A673 (cell line): ENCODE measurements around the gene TMEM30A. TPM values are rescaled to one million over a fixed set of nuclear protein-coding genes. Genes with fewer than 3 reads are reported as not detected.

Source experiments
- BruUV-seq: library from RNA; stranded (reverse); fragments of 400-500 nt; replicated peaks from 2 replicates; lab custom pipeline; 2021; lab: Mats Ljungman, UMichigan
- CTCF ChIA-PET: fragments of 300-600 bp; sonication (Branson Sonifier 250); formaldehyde crosslinking; loops from one replicate; lab custom pipeline; 2022; ENCODE audit warnings: antibody characterized with exemption; lab: Charles Lee
- POLR2A ChIA-PET: fragments of 300-600 bp; sonication (Branson Sonifier 250); formaldehyde crosslinking; loops from one replicate; lab custom pipeline; 2022; ENCODE audit warnings: antibody characterized with exemption; ENCODE audit not compliant: low non-redundant PET; lab: Charles Lee
- DNase-seq: peaks from one replicate; pipeline ENCODE4 v3.0.0-alpha.2; 2015; ENCODE audit warnings: low spot score
- H3K27ac ChIP-seq: fragments of 200-600 bp; sonication (generic); 2 replicates; pipeline ENCODE4 v1.5.1; 2016; ENCODE audit warnings: mixed run types, low read depth, mild to moderate bottlenecking, mixed read lengths, antibody characterized with exemption, low read length; ENCODE audit not compliant: poor library complexity, severe bottlenecking
- H3K27me3 ChIP-seq: fragments of 200-600 bp; sonication (generic); replicated peaks from 2 replicates; pipeline ENCODE4 v1.6.1; 2017; ENCODE audit warnings: mixed run types, low read depth, mild to moderate bottlenecking, mixed read lengths, antibody characterized with exemption, low read length; ENCODE audit not compliant: insufficient read depth, poor library complexity
- H3K36me3 ChIP-seq: fragments of 200-600 bp; sonication (generic); 2 replicates; pipeline ENCODE4 v1.6.1; 2016; ENCODE audit warnings: mixed run types, mild to moderate bottlenecking, mixed read lengths, antibody characterized with exemption, low read length; ENCODE audit not compliant: insufficient read depth, poor library complexity, severe bottlenecking
- H3K4me1 ChIP-seq: fragments of 200-600 bp; sonication (generic); 2 replicates; pipeline ENCODE4 v1.6.1; 2017; ENCODE audit warnings: mixed run types, mild to moderate bottlenecking, mixed read lengths, antibody characterized with exemption, low read length; ENCODE audit not compliant: insufficient read depth, poor library complexity, severe bottlenecking
- H3K4me3 ChIP-seq: fragments of 200-600 bp; sonication (generic); 2 replicates; pipeline ENCODE4 v1.5.1; 2016; ENCODE audit warnings: low read depth, mixed run types, mild to moderate bottlenecking, mixed read lengths, low read length; ENCODE audit not compliant: poor library complexity, severe bottlenecking
- H3K9me3 ChIP-seq: fragments of 200-600 bp; sonication (generic); 2 replicates; pipeline ENCODE4 v1.6.1; 2016; ENCODE audit warnings: mixed run types, low read depth, mild to moderate bottlenecking, mixed read lengths, antibody characterized with exemption, low read length; ENCODE audit not compliant: poor library complexity, severe bottlenecking
- CTCF ChIP-seq: fragments of 300-800, 200-600 bp; sonication (generic); conservative IDR thresholded peaks from 2 replicates; pipeline ENCODE4 v1.5.1; 2017; ENCODE audit warnings: low read depth, mild to moderate bottlenecking, antibody characterized with exemption, low read length, moderate library complexity, mixed read lengths
- EZH2 ChIP-seq: fragments of 200-600 bp; sonication (generic); IDR thresholded peaks from 2 replicates; pipeline ENCODE4 v1.6.1; 2017; ENCODE audit warnings: borderline replicate concordance, low read depth, mild to moderate bottlenecking, mixed read lengths, antibody characterized with exemption, low read length; ENCODE audit not compliant: poor library complexity, severe bottlenecking
- intact Hi-C: fragments of 100-400 bp; cut with micrococcal nuclease; formaldehyde crosslinking; loops from one replicate; pipeline ENCODE4 v1.10.0; 2022; ENCODE audit not compliant: unreplicated experiment
- total RNA-seq: library from RNA; stranded (reverse); gene quantifications from 2 replicates; pipeline ENCODE4 v1.2.3, GENCODE V29; 2021

TMEM30A gene
- total RNA-seq, 1 experiment from 2014 or later = 63.9 TPM

DNA sequence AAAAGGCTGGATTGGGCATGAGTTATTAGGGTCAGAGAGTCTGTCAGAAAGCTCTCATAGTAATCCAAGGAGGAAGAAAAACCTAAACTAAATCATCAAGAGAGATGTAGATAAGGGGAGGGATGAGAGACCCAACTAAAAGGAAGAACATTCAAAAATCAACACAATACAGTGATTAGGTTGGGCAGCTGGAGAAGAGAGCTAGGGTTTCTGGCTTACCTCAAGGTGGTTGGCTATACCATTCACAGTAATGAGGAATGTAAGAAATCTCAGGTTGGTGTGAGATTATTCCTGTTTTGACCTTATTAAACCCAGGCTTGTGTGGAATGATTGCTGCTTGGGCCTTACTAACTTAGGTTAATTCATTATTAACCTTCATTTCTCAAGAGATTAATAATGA, 34.8 kb downstream of the TMEM30A start:
- no peaks in the 10 kb centered on the region for H3K27me3 ChIP-seq
- no peak for DNase-seq
- CTCF ChIA-PET = interaction anchor here (1.2 kb wide), 1 partner anchor 41 kb away, joined by 3 read pairs; no protein-coding TSS in a partner anchor
- intact Hi-C loops = no loop called here
- no peak overlapping the region for H3K4me3 ChIP-seq
- H3K9me3 ChIP-seq = no peaks in the 10 kb centered on the region
- TF ChIP-seq CTCF (no peak), EZH2 (no peak)
- POLR2A ChIA-PET = no interaction called here
- no TSS peak for BruUV-seq
- H3K4me1 ChIP-seq = no peaks in the 10 kb centered on the region
- H3K27ac ChIP-seq = no peak overlapping the region
- no peaks in the 10 kb centered on the region for H3K36me3 ChIP-seq

- no peak overlapping the region for H3K4me3 ChIP-seq
- intact Hi-C loops = no loop called here
- TF ChIP-seq CTCF (no peak), EZH2 (no peak)
- ChIA-PET CTCF (no interaction called here), POLR2A (no interaction called here)
- no TSS peak for BruUV-seq
- no peaks in the 10 kb centered on the region for H3K4me1 ChIP-seq
- H3K27me3 ChIP-seq = no peaks in the 10 kb centered on the region
- H3K27ac ChIP-seq = no peak overlapping the region
- H3K9me3 ChIP-seq = no peaks in the 10 kb centered on the region
- DNase-seq = no peak
- H3K36me3 ChIP-seq = no peaks in the 10 kb centered on the region
These were observed 38.2 kb downstream of the TMEM30A start for GRCh38 chr6:75246386-75246785.

DNA sequence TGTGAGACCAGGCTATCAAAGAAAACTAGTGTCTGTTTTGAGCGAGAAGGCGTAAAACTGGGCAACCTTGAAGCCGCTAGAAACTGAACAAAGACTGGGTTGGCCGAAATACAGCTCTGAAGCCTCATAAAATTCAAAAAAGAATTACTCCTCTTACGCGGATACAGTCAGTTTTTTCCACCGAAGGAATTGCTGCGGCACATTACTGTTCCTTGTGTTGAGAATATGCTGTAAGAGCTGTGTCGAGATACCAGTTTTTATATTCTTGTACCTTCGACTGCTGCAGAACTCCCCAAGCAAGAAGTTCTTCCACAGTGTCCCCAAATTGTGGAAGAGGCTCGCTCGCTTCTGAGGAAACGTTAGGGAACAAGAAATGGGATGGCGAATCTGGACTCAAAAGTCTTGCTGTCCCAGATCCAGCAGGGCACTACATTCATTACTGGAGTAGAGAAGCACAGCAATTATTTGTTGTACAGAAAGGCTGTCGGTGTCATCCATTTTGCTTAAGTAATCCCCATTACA, 40.5 kb downstream of the TMEM30A start:
- H3K36me3 ChIP-seq = peaks cover 19% of the 10 kb centered on the region
- no peaks in the 10 kb centered on the region for H3K9me3 ChIP-seq
- intact Hi-C loops = no loop called here
- TF ChIP-seq EZH2 = no peak
- no peaks in the 10 kb centered on the region for H3K4me1 ChIP-seq
- CTCF ChIA-PET = no interaction called here
- H3K27ac ChIP-seq = peak overlapping the region; percentile 87
- BruUV-seq = TSS peak; percentile 99
- POLR2A ChIA-PET = interaction anchor here (0.6 kb wide), 1 partner anchor 367 kb away, joined by 3 read pairs; no protein-coding TSS in a partner anchor
- H3K4me3 ChIP-seq = peak overlapping the region; percentile 75
- no peaks in the 10 kb centered on the region for H3K27me3 ChIP-seq
- DNase-seq = peak; percentile 12
